ENCODE data around the gene IPCEF1.

IPCEF1 gene, protein sequence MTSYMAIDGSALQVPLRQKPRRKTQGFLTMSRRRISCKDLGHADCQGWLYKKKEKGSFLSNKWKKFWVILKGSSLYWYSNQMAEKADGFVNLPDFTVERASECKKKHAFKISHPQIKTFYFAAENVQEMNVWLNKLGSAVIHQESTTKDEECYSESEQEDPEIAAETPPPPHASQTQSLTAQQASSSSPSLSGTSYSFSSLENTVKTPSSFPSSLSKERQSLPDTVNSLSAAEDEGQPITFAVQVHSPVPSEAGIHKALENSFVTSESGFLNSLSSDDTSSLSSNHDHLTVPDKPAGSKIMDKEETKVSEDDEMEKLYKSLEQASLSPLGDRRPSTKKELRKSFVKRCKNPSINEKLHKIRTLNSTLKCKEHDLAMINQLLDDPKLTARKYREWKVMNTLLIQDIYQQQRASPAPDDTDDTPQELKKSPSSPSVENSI

DNA sequence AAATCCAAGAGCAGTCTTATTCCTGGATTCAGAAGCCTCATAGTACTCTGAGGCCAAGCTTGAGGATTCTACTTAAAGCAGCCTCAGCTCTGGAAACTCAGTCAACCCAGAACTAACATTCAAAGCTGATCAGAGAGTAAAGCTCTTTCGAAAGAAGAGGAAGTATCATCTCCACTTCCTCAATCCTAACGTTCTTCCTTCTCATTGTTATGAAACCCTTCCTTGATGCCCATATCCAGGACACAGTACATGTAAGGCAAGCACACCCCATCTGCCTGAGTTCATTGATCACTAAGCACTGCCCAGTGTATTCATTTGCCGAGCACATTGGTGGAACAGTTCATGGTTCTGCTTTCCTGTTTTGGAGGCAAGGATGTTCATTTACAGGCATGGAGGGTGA is at the start of gene IPCEF1:
Gene IPCEF1, minus strand, starts transcription at position 114 of the 400 bp plus-strand sequence. CDS start 90,856 bp downstream, outside the sequence.
- no peak for DNase-seq (ENCODE audit: low read depth in 2 of 2)

DNA sequence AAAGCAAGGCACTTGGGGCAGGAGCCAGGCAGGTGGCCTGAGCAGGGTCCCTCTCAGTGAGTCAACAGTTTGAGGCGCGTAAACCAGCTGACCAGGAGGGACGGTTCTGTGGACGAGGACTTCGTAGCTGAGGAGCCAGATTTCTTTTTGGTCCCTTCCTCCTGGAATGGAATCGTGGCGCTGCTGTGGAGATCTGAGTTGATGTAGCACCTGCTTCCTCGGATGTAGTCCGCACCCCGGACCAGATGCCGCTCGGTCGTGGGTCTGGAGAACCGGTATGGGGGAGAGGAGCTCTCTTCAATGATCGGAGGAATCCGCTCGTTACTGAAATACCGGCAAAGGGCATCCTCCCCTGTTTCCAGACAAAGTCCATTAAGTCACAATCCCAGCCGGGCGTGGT is 49.7 kb upstream of the IPCEF1 start:
- DNase-seq (ENCODE audit: low read depth in 2 of 2) = no peak

DNA sequence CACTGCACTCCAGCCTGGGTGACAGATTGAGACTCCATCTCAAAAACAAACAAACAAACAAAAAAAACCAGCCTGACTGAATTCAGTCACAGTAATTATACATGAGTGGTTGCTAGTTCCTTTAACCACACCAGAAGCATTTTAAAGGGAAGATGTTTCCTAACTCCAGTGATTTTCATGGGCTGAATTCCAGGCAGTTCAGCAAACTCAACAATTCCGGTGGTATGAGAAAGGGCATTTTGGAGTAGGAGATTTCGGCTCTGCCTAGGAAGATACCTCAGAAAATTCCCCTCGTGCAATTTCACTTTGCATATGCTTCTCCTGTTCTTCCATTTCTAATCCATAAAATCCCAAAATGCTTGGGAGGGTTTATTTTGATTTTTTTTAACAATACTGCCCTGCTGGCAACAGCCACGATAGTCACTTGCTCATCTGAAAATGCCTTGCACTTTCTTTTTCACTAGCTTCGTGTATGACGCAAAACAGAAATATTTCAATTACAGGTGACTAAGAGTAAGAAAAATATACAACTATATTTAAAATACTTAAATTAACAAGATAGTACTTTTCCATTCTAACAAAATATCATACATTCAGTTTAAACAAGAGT is 48.3 kb upstream of the IPCEF1 start:
- no peak for DNase-seq (ENCODE audit: low read depth in 2 of 2)

DNA sequence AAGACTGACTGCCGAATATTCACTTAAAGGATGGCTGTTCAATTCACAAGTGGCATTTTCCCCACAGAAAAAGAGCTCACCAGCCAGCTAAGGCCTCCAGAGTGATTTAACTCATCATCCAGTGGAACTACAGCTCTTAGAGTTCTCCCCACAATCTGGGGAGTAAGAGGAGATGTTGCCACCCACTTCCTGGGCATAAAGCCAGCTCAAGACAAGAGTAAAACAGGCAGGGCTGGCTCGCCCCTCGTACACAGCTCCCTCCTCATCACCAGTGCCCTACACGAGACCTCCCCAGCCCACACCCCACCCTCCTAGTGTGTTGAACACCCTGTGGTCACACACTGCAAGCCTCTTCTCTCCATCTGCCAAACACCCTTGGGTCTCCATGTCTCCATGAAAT is 47.2 kb upstream of the IPCEF1 start:
- DNase-seq (ENCODE audit: low read depth in 2 of 2) = no peak

DNA sequence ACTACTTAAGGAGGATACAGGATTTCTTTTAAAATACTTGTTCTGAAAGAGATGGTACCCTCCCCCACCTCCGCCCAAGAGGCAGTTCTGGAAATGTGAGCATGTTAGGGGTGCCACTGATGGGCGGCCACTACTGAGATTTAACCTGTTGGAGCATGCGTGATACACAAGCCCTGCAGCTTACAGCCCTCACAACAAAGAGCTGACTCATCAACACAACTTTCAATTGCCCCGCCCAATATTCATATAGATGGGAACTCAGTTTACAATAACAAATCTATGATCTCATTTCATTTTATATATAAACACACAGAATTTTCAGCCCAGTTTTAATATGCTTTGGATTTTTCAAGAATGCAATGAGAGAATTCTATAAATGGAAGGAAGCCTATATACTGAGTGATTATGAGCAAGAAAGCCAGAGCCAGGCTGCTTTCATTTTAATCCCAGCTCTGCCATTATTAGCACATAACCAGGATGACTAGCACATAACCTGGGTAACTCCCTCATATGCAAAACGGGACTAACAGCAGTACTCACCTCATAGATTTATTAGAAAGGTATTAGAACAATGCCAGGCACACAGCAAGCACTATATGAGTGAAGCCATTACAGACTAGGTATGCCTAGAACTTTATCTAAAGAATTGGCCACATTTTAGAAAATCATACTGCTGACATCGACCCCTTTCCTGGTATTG is 45.6 kb upstream of the IPCEF1 start:
- DNase-seq (ENCODE audit: low read depth in 2 of 2) = no peak

DNA sequence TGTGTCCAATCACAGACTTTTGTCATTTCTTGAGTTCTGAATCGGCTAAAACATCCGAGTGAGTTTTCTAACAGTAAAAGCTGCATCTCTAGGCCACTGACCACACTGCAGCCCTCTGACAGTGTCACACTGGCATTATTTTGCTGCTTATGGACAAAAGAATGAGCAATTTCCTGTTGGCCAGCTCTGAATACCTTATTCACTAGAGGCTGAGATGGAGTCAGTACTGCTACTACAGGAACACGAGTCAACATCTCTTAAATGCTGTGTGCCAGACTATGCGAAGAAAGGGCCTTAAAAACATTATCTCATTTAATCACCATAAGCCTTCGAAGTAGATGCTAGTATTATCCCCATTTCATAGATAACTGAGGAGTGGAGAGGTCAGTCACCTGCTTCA is 42.5 kb upstream of the IPCEF1 start:
- no peak for DNase-seq (ENCODE audit: low read depth in 2 of 2)

DNA sequence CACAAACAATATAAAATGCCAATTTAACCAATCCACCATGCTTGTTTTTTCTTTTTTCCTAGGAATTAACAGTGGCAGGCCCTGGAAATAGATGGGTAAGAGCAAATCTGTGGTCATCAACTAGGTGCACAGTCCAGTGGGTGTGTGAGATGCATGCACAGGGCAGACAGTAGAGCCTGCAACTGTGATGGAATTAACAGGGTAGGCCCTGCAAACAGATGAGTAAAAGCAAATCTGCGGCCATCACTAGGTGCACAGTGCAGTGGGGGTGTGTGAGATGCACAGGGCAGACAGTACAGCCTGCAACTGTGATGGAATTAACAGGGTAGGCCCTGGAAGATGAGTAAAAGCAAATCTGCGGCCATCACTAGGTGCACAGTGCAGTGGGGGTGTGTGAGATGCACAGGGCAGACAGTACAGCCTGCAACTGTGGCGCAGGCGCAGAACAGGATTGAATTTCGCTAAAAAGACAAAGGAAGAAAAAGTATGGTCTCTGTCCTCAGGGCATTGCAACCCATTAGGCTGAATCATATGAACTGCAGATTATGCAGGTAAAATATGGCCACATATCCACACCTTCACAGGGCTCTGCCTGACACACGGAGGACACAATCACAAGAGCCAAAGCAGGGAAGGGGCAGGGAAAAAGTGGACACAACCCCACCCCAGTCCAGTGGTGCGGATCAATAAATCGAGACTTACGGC is 41.0 kb upstream of the IPCEF1 start:
- no peak for DNase-seq (ENCODE audit: low read depth in 2 of 2)

DNA sequence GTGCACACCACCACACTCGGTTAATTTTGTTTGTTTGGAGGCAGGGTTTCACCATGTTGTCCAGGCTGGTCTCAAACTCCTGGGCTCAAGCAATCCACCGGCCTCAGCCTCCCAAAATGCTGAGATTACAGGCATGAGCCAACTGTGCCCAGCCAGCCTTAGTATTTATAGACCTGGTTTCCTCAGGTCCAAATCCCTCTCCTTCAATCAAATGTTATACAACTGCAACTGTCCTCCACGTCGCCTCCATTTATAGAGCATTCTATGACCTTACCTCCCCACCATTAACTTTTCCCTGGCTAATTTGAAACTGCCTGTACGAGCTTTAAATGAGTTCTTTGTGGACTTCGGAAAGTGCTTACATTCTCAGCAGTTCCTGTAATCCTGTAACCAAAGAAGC is 39.3 kb upstream of the IPCEF1 start:
- no peak for DNase-seq (ENCODE audit: low read depth in 2 of 2)

DNA sequence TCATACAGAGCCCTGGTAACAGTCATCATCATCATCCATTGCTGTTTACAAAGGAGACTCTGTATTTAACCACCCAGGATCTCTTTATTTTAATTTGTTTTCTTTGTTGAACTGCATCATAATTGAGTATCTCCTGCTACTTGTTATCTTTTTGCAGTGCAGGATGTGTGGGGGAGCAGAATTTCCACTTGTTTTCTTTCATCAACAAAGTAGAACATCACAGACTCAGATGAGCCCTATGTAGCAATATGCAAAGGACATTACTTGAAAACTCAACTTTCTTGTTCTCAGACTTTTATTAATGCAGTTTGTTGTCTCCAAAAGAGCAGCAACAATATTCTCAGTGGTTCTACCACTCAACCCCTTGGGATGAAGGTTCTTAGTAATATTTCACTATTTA is 38.7 kb upstream of the IPCEF1 start:
- DNase-seq (ENCODE audit: low read depth in 2 of 2) = no peak

DNA sequence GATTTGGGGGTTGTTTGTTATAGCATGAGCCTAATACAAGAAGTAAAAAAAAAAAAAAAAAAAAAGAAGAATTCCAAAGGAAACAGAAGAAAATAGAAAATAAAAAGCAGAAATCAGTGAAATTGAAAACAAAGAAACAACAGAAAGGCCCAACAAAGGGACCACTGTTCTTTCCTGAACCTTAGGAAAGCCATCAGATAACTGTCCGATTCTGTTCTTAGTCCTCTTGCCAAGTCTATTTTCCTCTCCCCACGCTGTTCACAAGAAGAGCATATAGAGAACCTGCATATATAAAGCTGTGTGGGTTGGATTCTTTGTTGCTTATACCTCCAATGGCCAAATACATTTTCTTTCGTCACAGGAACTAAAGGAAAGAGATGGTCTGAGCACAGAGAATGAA is 38.0 kb upstream of the IPCEF1 start:
- no peak for DNase-seq (ENCODE audit: low read depth in 2 of 2)

DNA sequence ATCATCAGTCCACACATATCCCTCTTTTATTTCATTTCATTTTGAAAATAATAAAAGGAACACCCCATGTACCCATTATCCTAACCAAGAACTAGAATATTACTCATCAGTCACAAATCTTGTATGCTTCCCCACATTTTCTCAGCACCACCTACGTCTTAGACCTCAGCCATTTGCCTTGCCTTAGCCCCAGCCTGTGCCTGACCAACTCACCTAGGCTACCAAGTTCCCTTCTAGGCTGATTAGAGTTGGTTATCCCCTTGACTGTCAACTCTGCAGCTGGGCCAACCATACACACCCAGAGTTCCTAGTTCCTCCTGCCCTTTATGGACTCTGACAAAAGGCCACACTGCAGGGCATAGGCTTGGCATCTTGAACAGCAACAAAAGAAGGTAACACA is 33.4 kb upstream of the IPCEF1 start:
- no peak for DNase-seq (ENCODE audit: low read depth in 2 of 2)

DNA sequence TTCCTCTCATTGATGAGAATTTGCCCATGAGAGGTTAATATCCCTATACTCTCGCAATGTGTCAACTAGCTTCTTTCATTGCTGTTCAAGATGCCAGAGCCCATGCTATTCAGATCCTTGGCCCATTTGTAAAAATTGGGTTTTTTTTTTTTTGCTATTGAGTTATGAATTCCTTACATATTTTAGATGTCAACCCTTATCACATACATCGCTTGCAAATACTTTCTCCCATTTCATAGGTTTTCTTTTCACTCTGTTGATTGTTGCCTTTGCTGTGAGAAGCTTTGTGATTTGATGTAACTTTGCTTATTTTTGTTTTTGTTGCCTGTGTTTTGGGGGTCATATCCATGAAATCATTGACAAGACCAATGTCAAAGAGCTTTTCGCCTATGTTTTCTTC is 32.2 kb upstream of the IPCEF1 start:
- no peak for DNase-seq (ENCODE audit: low read depth in 2 of 2)

DNA sequence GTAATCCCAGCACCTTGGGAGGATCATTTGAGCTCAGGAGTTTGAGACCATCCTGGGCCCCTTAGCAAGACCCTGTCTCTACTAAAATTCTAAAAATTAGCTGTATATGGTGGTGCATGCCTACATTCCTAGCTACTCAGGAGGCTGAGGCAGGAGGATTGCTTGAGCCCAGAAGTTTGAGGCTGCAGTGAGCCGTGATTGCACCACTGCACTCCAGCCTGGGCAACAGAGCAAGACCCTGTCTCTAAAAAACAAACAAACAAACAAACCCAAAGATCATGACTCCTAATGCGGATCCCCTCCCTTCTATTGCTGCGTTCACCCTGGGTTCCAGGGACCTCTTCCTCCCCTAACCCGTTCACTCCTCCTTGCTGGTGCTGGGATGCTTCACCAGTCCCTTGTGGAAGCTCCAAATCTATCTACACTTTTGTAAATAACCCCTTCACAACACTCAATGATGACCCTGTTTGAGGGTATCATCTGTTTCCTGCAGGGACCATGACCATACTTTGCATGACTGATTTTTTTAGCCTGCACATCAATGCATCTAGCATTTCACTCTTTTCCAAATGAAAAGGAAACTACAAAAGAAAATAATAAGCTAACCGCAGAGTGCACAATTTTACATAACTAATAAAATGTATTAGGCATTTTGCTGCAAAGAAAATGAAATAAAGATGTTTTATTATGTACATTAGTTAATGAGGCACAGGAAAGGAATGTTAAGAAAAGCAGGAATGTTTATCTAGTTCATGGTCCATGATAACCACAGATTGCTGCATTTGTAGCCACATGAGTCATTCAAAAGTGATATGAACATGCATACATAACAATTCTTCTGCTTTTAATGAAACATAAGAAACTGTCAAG is 30.5 kb upstream of the IPCEF1 start:
- DNase-seq (ENCODE audit: low read depth in 2 of 2) = no peak

DNA sequence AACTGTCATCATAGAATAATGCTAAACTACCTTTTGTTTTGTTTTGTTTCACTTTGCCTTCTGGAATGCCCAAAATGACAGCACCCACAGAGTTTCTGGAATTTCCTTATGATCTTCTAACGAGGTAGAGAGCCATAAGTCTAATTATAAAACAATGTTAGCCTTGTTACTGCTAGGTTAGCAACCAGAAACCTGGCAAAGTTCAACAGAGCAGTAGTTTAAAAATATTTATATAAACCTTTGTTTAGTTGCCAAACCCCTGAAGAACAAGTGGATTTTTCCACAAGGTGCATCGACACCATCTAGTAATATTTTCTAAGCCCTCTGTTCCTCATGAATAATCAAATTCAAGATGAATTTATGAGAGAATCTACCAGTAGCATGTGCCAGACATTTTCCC is 27.6 kb upstream of the IPCEF1 start:
- DNase-seq (ENCODE audit: low read depth in 2 of 2) = no peak

DNA sequence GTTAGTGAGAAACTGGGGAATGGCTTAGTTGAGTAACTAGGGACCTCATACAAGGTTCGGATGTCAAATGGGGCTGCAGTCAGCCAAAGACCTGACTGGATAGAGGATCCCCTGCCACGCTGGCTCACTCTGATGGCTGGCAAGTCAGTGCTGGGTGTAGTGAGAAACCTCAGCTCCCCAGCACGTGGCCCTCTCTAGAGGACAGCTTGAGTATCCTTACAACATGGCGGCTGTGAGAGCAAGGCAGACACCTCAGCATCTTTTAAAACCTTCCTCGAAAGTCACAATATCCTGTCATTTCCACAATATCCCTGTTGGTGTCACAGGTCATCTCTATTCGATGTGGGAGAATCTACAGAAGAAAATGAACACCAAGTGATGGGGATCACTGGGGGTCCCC is 26.7 kb upstream of the IPCEF1 start:
- DNase-seq (ENCODE audit: low read depth in 2 of 2) = no peak

DNA sequence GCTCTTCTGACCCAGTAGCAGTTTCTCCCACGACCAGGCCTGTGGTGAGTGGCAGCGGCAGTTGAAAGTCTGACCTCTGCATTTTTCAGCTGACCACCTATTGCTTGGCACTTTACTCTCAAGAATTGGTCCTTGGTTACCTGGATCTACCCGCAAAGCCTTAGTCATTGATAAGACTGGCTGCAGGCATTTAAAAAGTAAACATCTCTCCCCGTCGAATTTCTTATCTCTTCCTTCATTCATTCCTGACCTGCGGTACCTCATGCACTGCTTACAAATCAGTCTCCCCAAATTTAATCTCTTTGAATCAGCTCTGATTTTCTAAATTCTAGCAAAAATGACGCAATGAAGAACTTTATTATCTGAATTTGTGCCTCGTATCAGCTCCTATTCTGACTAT is 26.1 kb upstream of the IPCEF1 start:
- no peak for DNase-seq (ENCODE audit: low read depth in 2 of 2)

DNA sequence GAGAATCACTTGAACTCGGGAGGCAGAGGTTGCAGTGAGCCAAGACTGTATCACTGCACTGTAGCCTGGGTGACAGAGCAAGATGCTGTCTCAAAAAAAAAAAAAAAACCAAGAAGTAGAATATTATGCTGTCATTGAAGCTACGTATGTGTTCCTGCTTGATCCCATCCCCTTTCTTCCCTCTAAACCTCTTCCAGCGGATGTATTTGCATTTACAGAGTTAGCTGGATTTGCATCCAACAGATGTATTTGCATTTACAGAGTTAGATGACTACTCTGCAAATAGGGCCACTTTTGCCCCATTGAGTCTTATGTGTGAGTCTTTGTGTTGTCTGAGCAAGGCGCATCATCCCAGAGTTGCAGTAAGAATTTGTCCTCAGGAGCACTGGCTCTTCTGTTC is 24.9 kb upstream of the IPCEF1 start:
- DNase-seq (ENCODE audit: low read depth in 2 of 2) = no peak

DNA sequence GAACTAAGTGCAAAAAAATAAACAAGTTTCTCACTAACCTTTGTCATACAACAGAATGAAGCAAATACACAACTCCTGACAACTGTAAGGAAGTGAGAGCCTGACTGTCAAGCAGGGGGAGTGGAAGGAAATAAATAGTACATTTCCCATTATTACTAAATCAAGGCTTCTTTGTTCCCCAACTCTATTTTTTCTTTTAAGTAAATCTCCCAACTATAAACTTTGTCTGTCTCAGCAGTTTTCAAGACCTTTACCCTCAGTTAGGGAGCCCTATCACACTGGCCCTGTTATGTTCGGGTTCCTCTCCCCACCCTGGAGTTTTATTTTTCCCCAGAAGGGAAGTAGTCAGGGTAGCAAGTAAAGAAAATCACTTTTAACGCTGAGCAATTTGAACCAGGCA is 24.1 kb upstream of the IPCEF1 start:
- no peak for DNase-seq (ENCODE audit: low read depth in 2 of 2)

DNA sequence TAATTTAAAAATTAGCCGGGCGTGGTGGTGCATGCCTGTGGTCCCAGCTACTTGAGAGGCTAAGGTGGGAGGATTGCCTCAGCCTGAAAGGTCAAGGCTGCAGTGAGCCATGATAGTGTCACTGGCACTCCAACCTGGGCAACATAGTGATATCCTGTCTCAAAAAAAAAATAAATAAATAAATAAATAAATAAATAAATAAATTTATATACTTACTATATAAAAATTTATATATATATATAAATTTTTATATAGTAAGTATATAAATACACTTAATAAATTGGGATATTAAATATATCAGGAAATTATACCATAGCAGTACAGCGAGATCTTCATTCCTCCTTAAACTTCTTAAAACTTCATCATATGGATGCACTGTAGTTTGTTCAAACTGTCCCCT is 23.0 kb upstream of the IPCEF1 start:
- DNase-seq (ENCODE audit: low read depth in 2 of 2) = no peak

DNA sequence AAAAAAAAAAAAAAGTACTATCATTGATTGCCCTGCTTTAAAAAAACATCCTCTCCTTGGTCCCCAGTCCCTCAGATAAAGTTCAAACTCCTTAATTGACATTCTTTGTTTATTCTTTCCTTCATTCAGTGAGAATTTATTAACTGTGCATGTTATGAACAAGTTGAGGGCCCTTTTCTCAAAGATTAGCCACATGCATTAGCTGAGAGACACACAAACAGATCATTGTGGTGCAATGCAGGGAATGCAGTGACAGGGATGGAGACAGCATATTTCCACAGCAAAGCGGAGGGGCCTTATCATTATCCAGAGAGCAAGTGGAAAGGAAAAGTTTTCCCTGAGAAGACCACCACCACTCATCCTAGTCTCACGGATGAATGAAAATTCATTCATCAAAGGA is 21.9 kb upstream of the IPCEF1 start:
- DNase-seq (ENCODE audit: low read depth in 2 of 2) = no peak

DNA sequence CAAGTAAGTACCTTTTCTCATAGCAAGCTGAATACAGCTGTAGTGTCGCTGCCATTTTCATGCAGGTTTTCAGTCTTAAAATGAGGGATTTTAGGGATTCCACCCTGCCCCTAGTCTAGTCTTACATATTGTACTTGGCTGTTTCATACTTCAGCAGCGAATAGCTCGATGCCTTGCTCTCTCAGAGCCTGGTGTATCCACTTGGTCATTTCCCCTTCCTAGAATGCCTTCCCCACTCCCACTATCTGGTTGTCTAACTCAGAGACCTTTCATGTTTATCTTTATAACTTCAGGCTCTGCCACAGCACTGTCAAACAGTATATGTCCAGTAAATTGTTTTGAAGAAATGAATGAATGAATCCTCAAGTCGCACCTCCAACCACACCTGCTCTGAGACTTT is 21.1 kb upstream of the IPCEF1 start:
- no peak for DNase-seq (ENCODE audit: low read depth in 2 of 2)

Measured in stimulated activated CD4-positive, alpha-beta T cell treated with anti-CD3 and anti-CD28 coated beads, Interleukin-12 subunit alpha, Interleukin-12 subunit beta, amount 100 ng/mL, for 24 hours (primary cell).